ENCODE measurements around the gene SNTB2. TPM values are rescaled to one million over a fixed set of nuclear protein-coding genes. Genes with fewer than 3 reads are reported as not detected.

SNTB2 gene
- total and polyA plus RNA-seq, 2 of the 13 experiments (the other 11 are each of a cell fraction or from before 2014, with no cell fraction given) = 11.5 to 19.2 TPM

DNA sequence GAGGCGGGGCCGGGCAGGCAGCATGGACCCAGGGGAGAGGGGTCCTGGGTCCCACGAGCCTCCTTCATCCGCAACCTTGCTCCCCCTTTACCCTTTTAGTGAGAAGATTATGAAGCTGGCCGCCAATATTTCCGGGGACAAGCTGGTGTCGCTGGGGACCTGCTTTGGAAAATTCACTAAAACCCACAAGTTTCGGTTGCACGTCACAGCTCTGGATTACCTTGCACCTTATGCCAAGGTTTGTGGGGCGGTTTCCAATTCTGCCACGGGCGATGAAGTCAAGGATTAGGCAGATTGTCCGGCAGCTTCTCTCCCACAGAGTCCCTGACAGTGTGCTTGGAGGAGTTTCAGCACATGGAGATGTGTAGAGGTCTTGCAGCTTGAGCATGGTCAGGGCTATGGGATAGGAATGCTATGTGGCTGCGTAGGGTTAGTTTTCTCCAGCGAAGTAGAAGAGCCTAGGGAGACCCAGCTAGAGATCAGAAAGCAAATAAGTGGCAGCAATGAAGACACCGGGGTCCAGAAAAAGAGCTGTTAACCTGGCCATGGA lies 153.2 kb downstream of the SNTB2 start (continued):
- TF ChIP-seq SIN3A (IDR thresholded peaks at IDR 0.05; ENCODE audit: borderline replicate concordance, low read depth, low read length) (0 out of 2 replicates have a peak, but pooled peaks have one; percentile 15), ZNF589 (CRISPR knock-in tag; conservative IDR thresholded peaks at IDR 0.05) (no peak), SSRP1 (CRISPR knock-in tag; IDR thresholded peaks at IDR 0.05) (no peak), NFKB2 (CRISPR knock-in tag; IDR thresholded peaks at IDR 0.05; ENCODE audit: borderline replicate concordance) (0 out of 2 replicates have a peak, but pooled peaks have one; percentile 1), ZNF124 (CRISPR knock-in tag; IDR thresholded peaks at IDR 0.05) (no peak), MAZ (IDR thresholded peaks at IDR 0.05; ENCODE audit: borderline replicate concordance, low read depth, low read length) (no peak), MAZ (CRISPR knock-in tag; IDR thresholded peaks at IDR 0.05; ENCODE audit: low read depth) (0 out of 2 replicates have a peak, but pooled peaks have one; percentile 0), ZNF614 (CRISPR knock-in tag; IDR thresholded peaks at IDR 0.05; ENCODE audit: borderline replicate concordance) (no peak), MAF1 (CRISPR knock-in tag; IDR thresholded peaks at IDR 0.05; ENCODE audit: borderline replicate concordance) (no peak), PPARG (CRISPR knock-in tag; conservative IDR thresholded peaks at IDR 0.05) (no peak), ZNF879 (CRISPR knock-in tag; IDR thresholded peaks at IDR 0.05) (0 out of 2 replicates have a peak, but pooled peaks have one; percentile 51), ZNF709 (CRISPR knock-in tag; IDR thresholded peaks at IDR 0.05) (no peak), MTF2 (CRISPR knock-in tag; IDR thresholded peaks at IDR 0.05; ENCODE audit: borderline replicate concordance) (peak; percentile 51), RELA (CRISPR knock-in tag; IDR thresholded peaks at IDR 0.05) (no peak), ZBTB7A (CRISPR knock-in tag; IDR thresholded peaks at IDR 0.05) (0 out of 2 replicates have a peak, but pooled peaks have one; percentile 38), MXD4 (CRISPR knock-in tag; IDR thresholded peaks at IDR 0.05) (no peak), ZNF773 (CRISPR knock-in tag; IDR thresholded peaks at IDR 0.05; ENCODE audit: borderline replicate concordance) (0 out of 2 replicates have a peak, but pooled peaks have one; percentile 4)
- TF ChIP-seq, protein P1, sequence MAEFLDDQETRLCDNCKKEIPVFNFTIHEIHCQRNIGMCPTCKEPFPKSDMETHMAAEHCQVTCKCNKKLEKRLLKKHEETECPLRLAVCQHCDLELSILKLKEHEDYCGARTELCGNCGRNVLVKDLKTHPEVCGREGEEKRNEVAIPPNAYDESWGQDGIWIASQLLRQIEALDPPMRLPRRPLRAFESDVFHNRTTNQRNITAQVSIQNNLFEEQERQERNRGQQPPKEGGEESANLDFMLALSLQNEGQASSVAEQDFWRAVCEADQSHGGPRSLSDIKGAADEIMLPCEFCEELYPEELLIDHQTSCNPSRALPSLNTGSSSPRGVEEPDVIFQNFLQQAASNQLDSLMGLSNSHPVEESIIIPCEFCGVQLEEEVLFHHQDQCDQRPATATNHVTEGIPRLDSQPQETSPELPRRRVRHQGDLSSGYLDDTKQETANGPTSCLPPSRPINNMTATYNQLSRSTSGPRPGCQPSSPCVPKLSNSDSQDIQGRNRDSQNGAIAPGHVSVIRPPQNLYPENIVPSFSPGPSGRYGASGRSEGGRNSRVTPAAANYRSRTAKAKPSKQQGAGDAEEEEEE (CRISPR knock-in tag; IDR thresholded peaks at IDR 0.05; ENCODE audit: borderline replicate concordance) = no peak
- TF ChIP-seq, protein P2, sequence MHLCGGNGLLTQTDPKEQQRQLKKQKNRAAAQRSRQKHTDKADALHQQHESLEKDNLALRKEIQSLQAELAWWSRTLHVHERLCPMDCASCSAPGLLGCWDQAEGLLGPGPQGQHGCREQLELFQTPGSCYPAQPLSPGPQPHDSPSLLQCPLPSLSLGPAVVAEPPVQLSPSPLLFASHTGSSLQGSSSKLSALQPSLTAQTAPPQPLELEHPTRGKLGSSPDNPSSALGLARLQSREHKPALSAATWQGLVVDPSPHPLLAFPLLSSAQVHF (CRISPR knock-in tag; IDR thresholded peaks at IDR 0.05) = 0 out of 2 replicates have a peak, but pooled peaks have one; percentile 4
- TF ChIP-seq, protein P3, sequence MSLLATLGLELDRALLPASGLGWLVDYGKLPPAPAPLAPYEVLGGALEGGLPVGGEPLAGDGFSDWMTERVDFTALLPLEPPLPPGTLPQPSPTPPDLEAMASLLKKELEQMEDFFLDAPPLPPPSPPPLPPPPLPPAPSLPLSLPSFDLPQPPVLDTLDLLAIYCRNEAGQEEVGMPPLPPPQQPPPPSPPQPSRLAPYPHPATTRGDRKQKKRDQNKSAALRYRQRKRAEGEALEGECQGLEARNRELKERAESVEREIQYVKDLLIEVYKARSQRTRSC (CRISPR knock-in tag; IDR thresholded peaks at IDR 0.05; ENCODE audit: low read depth) = no peak; the same call in 1 of the 2 replicates
- TF ChIP-seq, protein P4, sequence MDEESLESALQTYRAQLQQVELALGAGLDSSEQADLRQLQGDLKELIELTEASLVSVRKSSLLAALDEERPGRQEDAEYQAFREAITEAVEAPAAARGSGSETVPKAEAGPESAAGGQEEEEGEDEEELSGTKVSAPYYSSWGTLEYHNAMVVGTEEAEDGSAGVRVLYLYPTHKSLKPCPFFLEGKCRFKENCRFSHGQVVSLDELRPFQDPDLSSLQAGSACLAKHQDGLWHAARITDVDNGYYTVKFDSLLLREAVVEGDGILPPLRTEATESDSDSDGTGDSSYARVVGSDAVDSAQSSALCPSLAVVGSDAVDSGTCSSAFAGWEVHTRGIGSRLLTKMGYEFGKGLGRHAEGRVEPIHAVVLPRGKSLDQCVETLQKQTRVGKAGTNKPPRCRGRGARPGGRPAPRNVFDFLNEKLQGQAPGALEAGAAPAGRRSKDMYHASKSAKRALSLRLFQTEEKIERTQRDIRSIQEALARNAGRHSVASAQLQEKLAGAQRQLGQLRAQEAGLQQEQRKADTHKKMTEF (CRISPR knock-in tag; IDR thresholded peaks at IDR 0.05) = no peak
- TF ChIP-seq, protein P5, sequence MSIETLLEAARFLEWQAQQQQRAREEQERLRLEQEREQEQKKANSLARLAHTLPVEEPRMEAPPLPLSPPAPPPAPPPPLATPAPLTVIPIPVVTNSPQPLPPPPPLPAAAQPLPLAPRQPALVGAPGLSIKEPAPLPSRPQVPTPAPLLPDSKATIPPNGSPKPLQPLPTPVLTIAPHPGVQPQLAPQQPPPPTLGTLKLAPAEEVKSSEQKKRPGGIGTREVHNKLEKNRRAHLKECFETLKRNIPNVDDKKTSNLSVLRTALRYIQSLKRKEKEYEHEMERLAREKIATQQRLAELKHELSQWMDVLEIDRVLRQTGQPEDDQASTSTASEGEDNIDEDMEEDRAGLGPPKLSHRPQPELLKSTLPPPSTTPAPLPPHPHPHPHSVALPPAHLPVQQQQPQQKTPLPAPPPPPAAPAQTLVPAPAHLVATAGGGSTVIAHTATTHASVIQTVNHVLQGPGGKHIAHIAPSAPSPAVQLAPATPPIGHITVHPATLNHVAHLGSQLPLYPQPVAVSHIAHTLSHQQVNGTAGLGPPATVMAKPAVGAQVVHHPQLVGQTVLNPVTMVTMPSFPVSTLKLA (IDR thresholded peaks at IDR 0.05) = no peak
